ENCODE results near the gene SMYD3.

The SMYD3 gene

GRCh38 chr1:246413430-246413829, 93.6 kb downstream of the SMYD3 start:
- Histone ChIP-seq H3K27me3 (ENCODE audit: low read depth, low read length) (no peaks in the 10 kb centered on the region), H3K36me3 (ENCODE audit: control insufficient read depth in 1 of 2, insufficient read depth in 2 of 2, low read length in 2 of 2) (no peaks in the 10 kb centered on the region), H3K4me3 (ENCODE audit: low read depth in 1 of 2, low read length in 2 of 2) (no peak overlapping the region)

GRCh38 chr1:246404078-246404477, 103.0 kb downstream of the SMYD3 start:
- Histone ChIP-seq H3K27me3 (ENCODE audit: low read depth, low read length) (no peaks in the 10 kb centered on the region), H3K27ac (ENCODE audit: low read length) (no peak overlapping the region), H3K9me3 (ENCODE audit: control insufficient read depth in 1 of 2, low read length in 2 of 2) (no peaks in the 10 kb centered on the region), H3K36me3 (ENCODE audit: control insufficient read depth in 1 of 2, insufficient read depth in 2 of 2, low read length in 2 of 2) (no peaks in the 10 kb centered on the region), H3K4me3 (ENCODE audit: low read depth in 1 of 2, low read length in 2 of 2) (no peak overlapping the region), H3K4me1 (ENCODE audit: control insufficient read depth in 1 of 2, insufficient read depth in 2 of 2, low read length in 2 of 2) (no peaks in the 10 kb centered on the region)

More at GRCh38 chr1:246413430-246413829, 93.6 kb downstream of the SMYD3 start:
- H3K4me1 ChIP-seq (ENCODE audit: control insufficient read depth in 1 of 2, insufficient read depth in 2 of 2, low read length in 2 of 2) = no peaks in the 10 kb centered on the region
- no peak overlapping the region for H3K27ac ChIP-seq (ENCODE audit: low read length)
- H3K9me3 ChIP-seq (ENCODE audit: control insufficient read depth in 1 of 2, low read length in 2 of 2) = no peaks in the 10 kb centered on the region

- Histone ChIP-seq H3K4me3 (ENCODE audit: low read depth in 1 of 2, low read length in 2 of 2) (no peak overlapping the region), H3K36me3 (ENCODE audit: control insufficient read depth in 1 of 2, insufficient read depth in 2 of 2, low read length in 2 of 2) (no peaks in the 10 kb centered on the region), H3K27me3 (ENCODE audit: low read depth, low read length) (no peaks in the 10 kb centered on the region), H3K9me3 (ENCODE audit: control insufficient read depth in 1 of 2, low read length in 2 of 2) (no peaks in the 10 kb centered on the region), H3K4me1 (ENCODE audit: control insufficient read depth in 1 of 2, insufficient read depth in 2 of 2, low read length in 2 of 2) (no peaks in the 10 kb centered on the region), H3K27ac (ENCODE audit: low read length) (no peak overlapping the region)
These were observed 108.8 kb downstream of the SMYD3 start for GRCh38 chr1:246398126-246398813.

GRCh38 chr1:246397046-246397445, 110.0 kb downstream of the SMYD3 start:
- no peak overlapping the region for H3K4me3 ChIP-seq (ENCODE audit: low read depth in 1 of 2, low read length in 2 of 2)
- peaks cover 0 to 2% of the 10 kb centered on the region in 2 donors for H3K9me3 ChIP-seq (ENCODE audit: control insufficient read depth in 1 of 2, low read length in 2 of 2)
- no peak overlapping the region for H3K27ac ChIP-seq (ENCODE audit: low read length)
- no peaks in the 10 kb centered on the region for H3K4me1 ChIP-seq (ENCODE audit: control insufficient read depth in 1 of 2, insufficient read depth in 2 of 2, low read length in 2 of 2)
- no peaks in the 10 kb centered on the region for H3K36me3 ChIP-seq (ENCODE audit: control insufficient read depth in 1 of 2, insufficient read depth in 2 of 2, low read length in 2 of 2)
- no peaks in the 10 kb centered on the region for H3K27me3 ChIP-seq (ENCODE audit: low read depth, low read length)

- H3K4me1 ChIP-seq (ENCODE audit: control insufficient read depth in 1 of 2, insufficient read depth in 2 of 2, low read length in 2 of 2) = no peaks in the 10 kb centered on the region
- H3K4me3 ChIP-seq (ENCODE audit: low read depth in 1 of 2, low read length in 2 of 2) = no peak overlapping the region
- peaks cover 0 to 2% of the 10 kb centered on the region in 2 donors for H3K9me3 ChIP-seq (ENCODE audit: control insufficient read depth in 1 of 2, low read length in 2 of 2)
- no peak overlapping the region for H3K27ac ChIP-seq (ENCODE audit: low read length)
- H3K36me3 ChIP-seq (ENCODE audit: control insufficient read depth in 1 of 2, insufficient read depth in 2 of 2, low read length in 2 of 2) = no peaks in the 10 kb centered on the region
- no peaks in the 10 kb centered on the region for H3K27me3 ChIP-seq (ENCODE audit: low read depth, low read length)
These were observed 110.8 kb downstream of the SMYD3 start for GRCh38 chr1:246396322-246396721.

- Histone ChIP-seq H3K27ac (ENCODE audit: low read length) (no peak overlapping the region), H3K4me1 (ENCODE audit: control insufficient read depth in 1 of 2, insufficient read depth in 2 of 2, low read length in 2 of 2) (no peaks in the 10 kb centered on the region)
These were observed 113.0 kb downstream of the SMYD3 start for GRCh38 chr1:246394121-246394520.

GRCh38 chr1:246390855-246391254, 116.2 kb downstream of the SMYD3 start:
- H3K4me3 ChIP-seq (ENCODE audit: low read depth in 1 of 2, low read length in 2 of 2) = no peak overlapping the region
- peaks cover 0 to 2% of the 10 kb centered on the region in 2 donors for H3K9me3 ChIP-seq (ENCODE audit: control insufficient read depth in 1 of 2, low read length in 2 of 2)
- no peaks in the 10 kb centered on the region for H3K27me3 ChIP-seq (ENCODE audit: low read depth, low read length)
- no peaks in the 10 kb centered on the region for H3K36me3 ChIP-seq (ENCODE audit: control insufficient read depth in 1 of 2, insufficient read depth in 2 of 2, low read length in 2 of 2)
- H3K4me1 ChIP-seq (ENCODE audit: control insufficient read depth in 1 of 2, insufficient read depth in 2 of 2, low read length in 2 of 2) = no peaks in the 10 kb centered on the region
- H3K27ac ChIP-seq (ENCODE audit: low read length) = no peak overlapping the region

More at GRCh38 chr1:246394121-246394520, 113.0 kb downstream of the SMYD3 start:
- no peaks in the 10 kb centered on the region for H3K36me3 ChIP-seq (ENCODE audit: control insufficient read depth in 1 of 2, insufficient read depth in 2 of 2, low read length in 2 of 2)
- no peak overlapping the region for H3K4me3 ChIP-seq (ENCODE audit: low read depth in 1 of 2, low read length in 2 of 2)
- H3K9me3 ChIP-seq (ENCODE audit: control insufficient read depth in 1 of 2, low read length in 2 of 2) = peaks cover 0 to 2% of the 10 kb centered on the region in 2 donors
- no peaks in the 10 kb centered on the region for H3K27me3 ChIP-seq (ENCODE audit: low read depth, low read length)

- Histone ChIP-seq H3K27me3 (ENCODE audit: low read depth, low read length) (no peaks in the 10 kb centered on the region), H3K27ac (ENCODE audit: low read length) (no peak overlapping the region)
These were observed 122.5 kb downstream of the SMYD3 start for GRCh38 chr1:246384616-246385015.

GRCh38 chr1:246383791-246384190, 123.3 kb downstream of the SMYD3 start:
- H3K27ac ChIP-seq (ENCODE audit: low read length) = no peak overlapping the region
- no peaks in the 10 kb centered on the region for H3K36me3 ChIP-seq (ENCODE audit: control insufficient read depth in 1 of 2, insufficient read depth in 2 of 2, low read length in 2 of 2)
- H3K27me3 ChIP-seq (ENCODE audit: low read depth, low read length) = no peaks in the 10 kb centered on the region
- H3K9me3 ChIP-seq (ENCODE audit: control insufficient read depth in 1 of 2, low read length in 2 of 2) = no peaks in the 10 kb centered on the region
- H3K4me1 ChIP-seq (ENCODE audit: control insufficient read depth in 1 of 2, insufficient read depth in 2 of 2, low read length in 2 of 2) = no peaks in the 10 kb centered on the region
- no peak overlapping the region for H3K4me3 ChIP-seq (ENCODE audit: low read depth in 1 of 2, low read length in 2 of 2)

More at GRCh38 chr1:246384616-246385015, 122.5 kb downstream of the SMYD3 start:
- no peaks in the 10 kb centered on the region for H3K36me3 ChIP-seq (ENCODE audit: control insufficient read depth in 1 of 2, insufficient read depth in 2 of 2, low read length in 2 of 2)
- no peaks in the 10 kb centered on the region for H3K9me3 ChIP-seq (ENCODE audit: control insufficient read depth in 1 of 2, low read length in 2 of 2)
- H3K4me3 ChIP-seq (ENCODE audit: low read depth in 1 of 2, low read length in 2 of 2) = no peak overlapping the region
- H3K4me1 ChIP-seq (ENCODE audit: control insufficient read depth in 1 of 2, insufficient read depth in 2 of 2, low read length in 2 of 2) = no peaks in the 10 kb centered on the region

- Histone ChIP-seq H3K27me3 (ENCODE audit: low read depth, low read length) (no peaks in the 10 kb centered on the region), H3K9me3 (ENCODE audit: control insufficient read depth in 1 of 2, low read length in 2 of 2) (no peaks in the 10 kb centered on the region), H3K4me3 (ENCODE audit: low read depth in 1 of 2, low read length in 2 of 2) (no peak overlapping the region), H3K36me3 (ENCODE audit: control insufficient read depth in 1 of 2, insufficient read depth in 2 of 2, low read length in 2 of 2) (no peaks in the 10 kb centered on the region), H3K27ac (ENCODE audit: low read length) (no peak overlapping the region), H3K4me1 (ENCODE audit: control insufficient read depth in 1 of 2, insufficient read depth in 2 of 2, low read length in 2 of 2) (no peaks in the 10 kb centered on the region)
These were observed 123.9 kb downstream of the SMYD3 start for GRCh38 chr1:246383239-246383589.

GRCh38 chr1:246382589-246383238, 124.4 kb downstream of the SMYD3 start:
- no peaks in the 10 kb centered on the region for H3K27me3 ChIP-seq (ENCODE audit: low read depth, low read length)
- H3K36me3 ChIP-seq (ENCODE audit: control insufficient read depth in 1 of 2, insufficient read depth in 2 of 2, low read length in 2 of 2) = no peaks in the 10 kb centered on the region
- H3K4me3 ChIP-seq (ENCODE audit: low read depth in 1 of 2, low read length in 2 of 2) = no peak overlapping the region
- no peaks in the 10 kb centered on the region for H3K4me1 ChIP-seq (ENCODE audit: control insufficient read depth in 1 of 2, insufficient read depth in 2 of 2, low read length in 2 of 2)
- H3K27ac ChIP-seq (ENCODE audit: low read length) = no peak overlapping the region
- H3K9me3 ChIP-seq (ENCODE audit: control insufficient read depth in 1 of 2, low read length in 2 of 2) = no peaks in the 10 kb centered on the region

All from muscle layer of duodenum (tissue), 2 donors.